DND-41 (cell line): ENCODE measurements around the gene RSPO3.

Source experiments
- EZH2 ChIP-seq: IDR thresholded peaks from 3 replicates; pipeline ENCODE4 v1.6.1; 2012; ENCODE audit warnings: borderline replicate concordance, low read depth, mild to moderate bottlenecking, moderate library complexity, low read length, inconsistent platforms; ENCODE audit not compliant: severe bottlenecking
- TF ChIP-seq, protein P1 (sequence below): IDR thresholded peaks from 2 replicates; pipeline ENCODE4 v1.5.1; 2012; ENCODE audit warnings: borderline replicate concordance, low read length, moderate library complexity, mild to moderate bottlenecking; ENCODE audit not compliant: poor library complexity, severe bottlenecking; ENCODE audit errors: extremely low read depth

DNA sequence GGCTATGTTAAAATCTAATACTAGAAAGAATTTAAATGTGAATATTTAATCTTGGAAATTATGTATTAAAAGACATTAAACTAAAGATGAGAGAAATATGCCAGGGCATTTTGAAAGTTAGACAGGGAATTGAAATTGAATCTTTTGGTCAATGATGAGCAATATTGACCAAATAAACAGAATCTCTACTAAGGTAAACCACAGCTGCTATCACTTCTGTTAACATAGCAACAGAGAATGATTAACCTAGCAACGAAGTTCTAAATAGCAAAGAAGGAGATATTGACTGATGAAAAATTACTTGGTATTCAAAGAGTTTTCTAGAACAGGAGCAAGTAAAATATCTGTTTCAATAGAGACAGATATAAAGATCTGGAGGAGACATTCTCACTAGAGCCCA, 45.2 kb upstream of the RSPO3 start:
- TF ChIP-seq, protein P1, sequence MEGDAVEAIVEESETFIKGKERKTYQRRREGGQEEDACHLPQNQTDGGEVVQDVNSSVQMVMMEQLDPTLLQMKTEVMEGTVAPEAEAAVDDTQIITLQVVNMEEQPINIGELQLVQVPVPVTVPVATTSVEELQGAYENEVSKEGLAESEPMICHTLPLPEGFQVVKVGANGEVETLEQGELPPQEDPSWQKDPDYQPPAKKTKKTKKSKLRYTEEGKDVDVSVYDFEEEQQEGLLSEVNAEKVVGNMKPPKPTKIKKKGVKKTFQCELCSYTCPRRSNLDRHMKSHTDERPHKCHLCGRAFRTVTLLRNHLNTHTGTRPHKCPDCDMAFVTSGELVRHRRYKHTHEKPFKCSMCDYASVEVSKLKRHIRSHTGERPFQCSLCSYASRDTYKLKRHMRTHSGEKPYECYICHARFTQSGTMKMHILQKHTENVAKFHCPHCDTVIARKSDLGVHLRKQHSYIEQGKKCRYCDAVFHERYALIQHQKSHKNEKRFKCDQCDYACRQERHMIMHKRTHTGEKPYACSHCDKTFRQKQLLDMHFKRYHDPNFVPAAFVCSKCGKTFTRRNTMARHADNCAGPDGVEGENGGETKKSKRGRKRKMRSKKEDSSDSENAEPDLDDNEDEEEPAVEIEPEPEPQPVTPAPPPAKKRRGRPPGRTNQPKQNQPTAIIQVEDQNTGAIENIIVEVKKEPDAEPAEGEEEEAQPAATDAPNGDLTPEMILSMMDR, result no peak
- TF ChIP-seq EZH2, result no peak
